ENCODE results near the gene KRTAP2-4.
"Not testable (repeated sequence)": the region's sequence is repeated elsewhere in the genome, so short reads cannot be mapped to it uniquely, and the experiment has no call there.

The KRTAP2-4 gene

GRCh38 chr17:41065829-41066624 lies at the start of gene KRTAP2-4:
Gene KRTAP2-4 (minus strand): TSS chr17:41065879. CDS start chr17:41065845, 34 bp downstream.
- DNase-seq = no peak

- no peak for DNase-seq
These were observed 45.6 kb upstream of the KRTAP2-4 start for GRCh38 chr17:41111151-41111885.

DNA sequence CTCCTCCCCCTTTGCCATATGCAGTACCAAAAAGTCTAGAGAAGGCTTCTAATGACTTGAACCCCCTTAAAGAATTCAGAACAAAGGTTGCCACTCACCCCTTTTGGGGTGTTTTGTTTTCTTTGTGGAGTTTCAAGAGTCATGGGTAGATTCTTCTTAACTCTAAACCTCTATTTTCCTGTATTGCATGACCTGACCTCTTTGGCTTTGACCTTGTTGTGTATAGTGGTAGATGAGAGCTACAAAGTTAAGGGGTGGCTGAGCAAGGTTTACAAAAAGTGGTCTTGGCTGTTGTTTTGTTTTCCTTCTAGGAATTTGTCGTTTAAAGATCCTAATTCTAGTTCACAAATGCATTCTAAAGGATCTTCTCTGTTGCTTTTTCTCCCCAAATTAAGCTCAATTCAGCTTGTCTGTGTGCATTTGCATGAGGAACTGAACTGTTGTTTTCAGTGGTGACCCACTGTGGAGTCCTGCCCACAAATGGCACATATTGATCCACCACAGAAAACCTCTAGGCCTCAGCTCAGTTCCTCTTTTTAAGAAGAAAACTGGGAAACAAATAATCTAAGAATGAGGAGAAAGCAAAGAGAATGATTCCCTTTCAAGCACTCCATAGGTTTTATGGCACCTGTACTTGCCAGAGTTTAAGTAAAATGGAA lies 43.2 kb upstream of the KRTAP2-4 start:
- DNase-seq = not testable (repeated sequence)

DNA sequence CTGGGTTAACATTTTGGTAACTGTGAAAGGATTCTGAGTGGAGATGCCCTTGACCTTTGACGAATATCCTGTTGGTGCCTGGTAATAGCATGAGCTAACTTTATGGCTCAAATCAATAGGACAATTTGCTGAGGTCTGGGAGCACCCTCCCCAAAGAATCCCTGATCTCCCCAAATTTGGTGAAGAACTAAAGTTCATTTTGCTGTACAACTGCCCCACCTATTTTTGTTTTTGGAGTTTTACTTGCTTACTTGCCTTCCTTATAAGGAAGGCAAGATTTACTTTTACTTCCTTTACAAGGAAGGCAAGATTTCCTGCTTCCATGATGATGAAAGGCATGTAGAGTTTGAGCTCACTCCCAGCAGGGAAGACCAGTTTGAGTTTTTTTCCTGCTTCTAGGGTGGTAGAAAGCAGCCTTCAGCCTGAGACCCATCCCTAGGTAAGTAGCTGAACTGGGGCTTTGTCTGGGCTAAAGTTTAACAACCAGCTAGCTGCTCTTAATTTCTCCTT lies 42.3 kb upstream of the KRTAP2-4 start:
- DNase-seq = no peak

DNA sequence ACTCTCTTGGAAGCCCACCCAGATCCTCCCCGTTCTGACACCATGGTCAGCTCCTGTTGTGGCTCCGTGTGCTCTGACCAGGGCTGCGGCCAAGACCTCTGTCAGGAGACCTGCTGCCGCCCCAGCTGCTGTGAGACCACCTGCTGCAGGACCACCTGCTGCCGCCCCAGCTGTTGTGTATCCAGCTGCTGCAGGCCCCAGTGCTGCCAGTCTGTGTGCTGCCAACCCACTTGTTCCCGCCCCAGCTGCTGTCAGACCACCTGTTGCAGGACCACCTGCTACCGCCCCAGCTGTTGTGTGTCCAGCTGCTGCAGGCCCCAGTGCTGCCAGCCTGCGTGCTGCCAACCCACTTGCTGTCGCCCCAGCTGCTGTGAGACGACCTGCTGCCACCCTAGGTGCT lies 39.7 kb upstream of the KRTAP2-4 start, which contains the start of gene KRTAP4-9:
TSS of gene KRTAP4-9 (plus strand) at position 43 of the 400 bp plus-strand sequence. CDS start at position 43, 0 bp downstream.
- not testable (repeated sequence) for DNase-seq

GRCh38 chr17:41104386-41105038 lies 38.8 kb upstream of the KRTAP2-4 start:
- not testable (repeated sequence) for DNase-seq

DNA sequence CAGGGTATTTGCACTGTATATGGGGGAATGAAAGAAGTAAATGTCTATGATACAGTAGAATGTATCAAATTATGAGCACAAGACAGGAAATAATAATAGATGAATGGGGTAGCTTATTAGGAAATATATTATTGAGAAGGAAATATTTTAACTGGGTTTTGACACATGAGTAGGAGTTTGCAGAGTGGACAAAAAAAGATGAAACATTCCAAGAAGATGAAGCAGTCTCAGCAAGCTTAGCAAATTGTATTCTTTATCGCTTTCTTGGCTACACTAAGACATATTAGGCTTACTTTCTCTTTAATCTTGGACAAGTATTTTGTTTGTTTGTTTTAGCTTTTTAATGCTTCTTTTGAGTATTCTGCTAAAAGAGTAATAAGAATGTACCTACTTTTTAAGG lies 38.2 kb upstream of the KRTAP2-4 start:
- no peak for DNase-seq

GRCh38 chr17:41101586-41102259 lies 36.0 kb upstream of the KRTAP2-4 start, which contains the start of gene KRTAP4-16:
Gene KRTAP4-16 (minus strand): TSS chr17:41102209. CDS start chr17:41102209, 0 bp downstream.
- DNase-seq = no peak

GRCh38 chr17:41099682-41100480 lies 34.2 kb upstream of the KRTAP2-4 start:
- not testable (repeated sequence) for DNase-seq

DNA sequence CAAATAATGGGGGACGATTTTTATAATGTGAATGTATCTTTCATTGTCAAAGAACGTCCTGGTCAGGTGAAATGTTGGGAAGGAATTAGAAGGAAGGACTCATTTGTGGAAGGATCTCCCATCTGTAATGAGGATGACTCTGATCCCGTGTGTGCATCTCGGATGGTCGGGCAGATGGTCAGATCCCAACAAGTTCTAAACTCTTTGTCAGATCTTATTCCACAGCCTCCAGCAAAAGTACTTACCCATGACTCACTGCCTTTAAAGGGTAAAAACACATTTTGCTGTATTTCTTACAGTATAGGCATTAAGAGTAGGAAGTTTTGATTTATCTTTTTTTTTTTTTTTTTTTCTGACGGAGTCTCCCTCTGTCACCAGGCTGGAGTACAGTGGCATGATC lies 32.8 kb upstream of the KRTAP2-4 start:
- DNase-seq = no peak

GRCh38 chr17:41098042-41098441 lies 32.4 kb upstream of the KRTAP2-4 start, which contains the start of gene KRTAP4-8:
Gene KRTAP4-8 (minus strand): TSS chr17:41098142. CDS start chr17:41098084, 58 bp downstream.
- DNase-seq = no peak

DNA sequence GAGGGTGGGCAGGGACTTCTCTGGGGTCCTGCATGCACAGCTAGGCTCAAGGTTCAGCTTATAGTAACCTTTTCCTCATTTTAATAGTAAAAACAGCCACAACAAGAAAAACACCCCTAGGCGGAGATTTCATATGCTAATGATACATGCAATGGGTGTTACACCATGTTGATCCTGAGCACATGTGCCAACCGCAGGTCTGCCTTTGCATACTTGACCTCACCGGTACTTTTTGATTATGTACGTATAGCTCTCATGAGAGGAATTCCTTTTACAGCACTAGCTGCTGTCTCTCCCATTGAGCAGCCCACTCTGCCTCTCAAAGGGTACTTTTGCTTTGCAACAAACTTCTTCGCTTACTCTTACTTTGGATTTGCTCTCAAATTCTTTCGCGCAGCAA lies 30.4 kb upstream of the KRTAP2-4 start:
- no peak for DNase-seq

DNA sequence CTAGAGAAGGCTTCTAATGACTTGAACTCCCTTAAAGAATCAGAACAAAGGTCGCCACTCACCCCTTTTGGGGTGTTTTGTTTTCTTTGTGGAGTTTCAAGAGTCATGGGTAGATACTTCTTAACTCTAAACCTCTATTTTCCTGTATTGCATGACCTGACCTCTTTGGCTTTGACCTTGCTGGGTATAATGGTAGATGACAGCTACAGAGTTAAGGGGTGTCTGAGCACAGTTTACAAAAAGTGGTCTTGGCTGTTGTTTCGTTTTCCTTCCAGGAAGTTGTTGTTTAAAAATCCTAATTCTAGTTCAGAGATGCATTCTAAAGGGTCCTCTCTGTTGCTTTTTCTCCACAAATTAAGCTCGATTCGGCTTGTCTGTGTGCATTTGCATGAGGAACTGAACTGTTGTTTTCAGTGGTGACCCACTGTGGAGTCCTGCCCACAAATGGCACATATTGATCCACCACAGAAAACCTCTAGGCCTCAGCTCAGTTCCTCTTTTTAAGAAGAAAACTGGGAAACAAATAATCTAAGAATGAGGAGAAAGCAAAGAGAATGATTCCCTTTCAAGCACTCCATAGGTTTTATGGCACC lies 23.2 kb upstream of the KRTAP2-4 start:
- not testable (repeated sequence) for DNase-seq

DNA sequence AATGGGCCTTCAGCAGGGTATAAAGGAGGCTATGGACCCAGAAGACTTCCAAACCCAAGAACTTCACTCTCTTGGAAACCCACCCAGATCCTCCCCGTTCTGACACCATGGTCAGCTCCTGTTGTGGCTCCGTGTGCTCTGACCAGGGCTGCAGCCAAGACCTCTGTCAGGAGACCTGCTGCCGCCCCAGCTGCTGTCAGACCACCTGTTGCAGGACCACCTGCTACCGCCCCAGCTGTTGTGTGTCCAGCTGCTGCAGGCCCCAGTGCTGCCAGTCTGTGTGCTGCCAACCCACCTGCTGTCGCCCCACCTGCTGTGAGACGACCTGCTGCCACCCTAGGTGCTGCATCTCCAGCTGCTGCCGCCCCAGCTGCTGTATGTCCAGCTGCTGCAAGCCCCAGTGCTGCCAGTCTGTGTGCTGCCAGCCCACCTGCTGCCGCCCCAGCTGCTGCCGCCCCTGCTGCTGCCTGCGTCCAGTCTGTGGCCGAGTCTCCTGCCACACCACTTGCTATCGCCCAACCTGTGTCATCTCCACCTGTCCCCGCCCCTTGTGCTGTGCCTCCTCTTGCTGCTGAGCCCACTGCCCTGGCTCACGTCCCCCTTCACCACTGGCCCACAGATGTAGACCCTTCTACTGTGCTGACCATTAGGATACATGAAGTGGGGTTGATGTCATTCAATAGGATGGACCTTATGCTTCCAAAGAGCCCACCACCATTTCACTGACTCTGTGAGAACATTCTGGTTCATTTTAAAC lies 18.6 kb upstream of the KRTAP2-4 start, which contains the start of gene KRTAP4-7:
TSS of gene KRTAP4-7 (plus strand) at position 51 of the 757 bp plus-strand sequence. CDS start at position 108, 57 bp downstream.
- not testable (repeated sequence) for DNase-seq

DNA sequence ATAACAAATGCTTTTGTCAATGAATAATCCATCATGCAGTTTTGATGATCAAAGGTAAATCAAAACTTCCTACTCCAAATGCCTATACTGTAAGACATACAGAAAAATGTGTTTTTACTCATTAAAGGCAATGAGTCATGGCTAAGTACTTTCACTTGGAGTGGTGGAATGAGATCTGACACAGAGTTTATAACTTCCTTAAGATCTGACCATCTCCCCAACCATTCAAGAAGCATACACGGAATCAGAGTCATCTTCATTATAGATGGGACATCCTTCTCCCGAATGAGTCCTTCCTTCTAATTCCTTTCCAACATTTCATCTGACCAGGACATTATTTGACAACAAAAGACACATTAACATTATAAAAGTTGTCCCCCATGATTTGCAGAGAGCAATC lies 17.7 kb upstream of the KRTAP2-4 start:
- DNase-seq = not testable (repeated sequence)

DNA sequence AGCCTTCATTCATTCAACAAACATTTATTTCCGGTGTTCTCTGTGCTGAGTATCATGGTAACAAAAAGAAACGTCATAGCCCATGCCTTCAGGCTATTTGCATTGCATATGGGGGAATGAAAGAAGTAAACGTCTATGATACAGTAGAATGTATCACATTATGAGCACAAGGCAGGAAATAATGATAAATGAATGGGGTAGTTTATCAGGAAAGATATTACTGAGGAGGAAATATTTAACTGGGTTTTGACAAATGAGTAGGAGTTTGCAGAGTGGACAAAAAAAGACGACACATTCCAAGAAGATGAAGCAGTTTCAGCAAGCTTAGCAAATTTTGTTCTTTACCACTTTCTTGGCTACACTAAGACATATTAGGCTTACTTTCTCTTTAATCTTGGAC lies 16.9 kb upstream of the KRTAP2-4 start:
- no peak for DNase-seq

DNA sequence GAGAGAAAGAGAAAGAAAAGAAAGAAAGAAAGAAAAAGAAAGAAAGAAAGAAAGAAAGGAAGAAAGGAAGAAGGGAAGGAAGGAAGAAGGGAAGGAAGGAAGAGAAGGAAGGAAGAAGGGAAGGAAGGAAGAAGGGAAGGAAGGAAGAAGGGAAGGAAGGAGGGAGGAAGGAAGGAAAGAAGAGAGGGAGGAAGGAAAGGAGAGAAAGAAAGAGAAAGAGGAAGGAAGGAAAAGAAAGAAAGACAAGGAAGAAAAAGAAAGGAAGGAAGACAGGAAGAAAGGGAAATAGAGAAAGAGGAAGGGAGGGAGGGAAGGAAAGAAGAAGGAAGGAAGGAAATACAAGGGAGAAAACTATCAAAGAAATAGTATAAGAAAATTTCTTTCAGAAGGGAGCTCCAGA lies 11.1 kb upstream of the KRTAP2-4 start:
- no peak for DNase-seq

DNA sequence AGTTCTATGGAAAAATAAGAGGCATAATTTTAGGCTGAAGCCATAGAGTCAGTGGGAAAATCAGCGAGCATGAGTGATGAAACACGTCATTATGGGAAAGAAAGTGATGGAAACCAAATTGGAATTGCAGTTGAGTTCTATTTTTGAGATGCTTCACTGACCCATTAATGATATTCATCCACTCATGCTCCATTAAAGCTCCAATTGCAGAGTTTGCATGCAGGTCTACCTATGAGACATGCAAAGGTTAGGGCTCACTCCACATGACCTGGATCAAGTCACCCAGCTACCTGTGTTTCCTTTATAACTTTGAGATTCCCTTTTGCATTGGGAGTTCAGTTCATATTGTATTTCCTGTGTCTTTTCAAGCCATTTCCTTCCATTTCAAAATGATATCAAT lies 8.0 kb upstream of the KRTAP2-4 start:
- DNase-seq = no peak

GRCh38 chr17:41071606-41072360 lies 6.1 kb upstream of the KRTAP2-4 start:
- DNase-seq = no peak

Data from NCI-H345 (cell line).